ENCODE data around the gene CASK. TPM values are rescaled to one million over a fixed set of nuclear protein-coding genes. Genes with fewer than 3 reads are reported as not detected.

CASK gene
- total RNA-seq, 4 donors from 2014 or later, result 33.1 to 41.6 (median 36.4) TPM

DNA sequence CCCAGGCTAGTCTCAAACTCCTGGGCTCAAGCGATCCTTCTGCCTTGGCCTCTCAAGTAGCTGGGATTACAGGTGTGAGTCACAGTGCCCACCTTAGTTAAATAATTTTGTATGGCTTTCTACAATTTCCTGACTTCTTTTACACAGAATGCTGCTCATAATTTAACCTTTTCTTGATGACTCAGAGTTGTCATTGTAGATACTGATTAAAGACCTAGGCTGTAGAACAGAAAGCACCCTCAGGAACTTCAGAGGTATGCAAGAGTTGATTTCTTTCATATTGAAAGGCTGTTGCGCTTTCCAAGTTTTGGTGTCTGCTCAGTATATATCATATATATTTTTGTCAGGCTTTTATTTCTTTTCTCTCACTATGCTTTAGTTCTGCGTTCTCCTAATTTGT, 255.7 kb downstream of the CASK start:
- Histone ChIP-seq H3K27ac (no peak overlapping the region), H3K27me3 (no peaks in the 10 kb centered on the region), H3K4me3 (replicated peaks in 1 of 3) (no peak overlapping the region), H3K4me1 (no peaks in the 10 kb centered on the region), H3K9me3 (no peaks in the 10 kb centered on the region), H3K36me3 (no peaks in the 10 kb centered on the region)
- WGBS, 2 donors, result 91 to 99% methylated on average over 3 of the region's 3 CpGs
- intact Hi-C loops (cut with DNase I), result no loop called here
- DNase-seq, result no peak
- TF ChIP-seq POLR2A (IDR thresholded peaks at IDR 0.05), result no peak
- TF ChIP-seq CTCF (IDR thresholded peaks at IDR 0.05), result no peak

- Histone ChIP-seq H3K27ac (no peak overlapping the region), H3K27me3 (no peaks in the 10 kb centered on the region), H3K4me1 (no peaks in the 10 kb centered on the region), H3K4me3 (replicated peaks in 1 of 3) (no peak overlapping the region), H3K36me3 (no peaks in the 10 kb centered on the region), H3K9me3 (no peaks in the 10 kb centered on the region)
- intact Hi-C loops (cut with DNase I), result no loop called here
- no peak for TF ChIP-seq CTCF (IDR thresholded peaks at IDR 0.05)
- TF ChIP-seq POLR2A (IDR thresholded peaks at IDR 0.05), result no peak
- DNase-seq, result no peak
- WGBS, 2 donors, result 35 to 70% methylated on average over 1 of the region's 1 CpG
Measured at GRCh38 chrX:41666251-41666650, 257.1 kb downstream of the CASK start.

DNA sequence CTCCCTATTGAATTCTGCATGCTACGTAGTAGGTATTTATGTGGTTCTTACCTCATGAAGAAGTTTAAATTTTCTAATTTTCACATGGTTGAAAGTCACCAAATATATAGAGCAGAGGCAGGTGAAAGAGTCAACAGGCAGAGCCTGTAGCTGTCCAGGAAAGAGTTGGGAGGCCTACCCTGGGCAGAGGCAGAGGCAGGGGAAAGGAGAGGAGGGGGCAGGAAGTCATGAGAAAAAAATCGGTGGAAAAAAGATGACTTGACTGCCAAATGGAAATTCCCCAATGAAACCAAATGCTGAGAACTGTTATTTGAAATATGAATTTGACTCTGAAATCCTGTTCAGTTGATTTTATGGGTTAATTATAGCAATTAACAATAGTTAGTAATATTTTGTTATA, 257.7 kb downstream of the CASK start:
- H3K4me1 ChIP-seq, result no peaks in the 10 kb centered on the region

GRCh38 chrX:41664908-41665307, 258.4 kb downstream of the CASK start:
- TF ChIP-seq POLR2A (IDR thresholded peaks at IDR 0.05) (no peak), CTCF (IDR thresholded peaks at IDR 0.05) (no peak)
- Histone ChIP-seq H3K36me3 (no peaks in the 10 kb centered on the region), H3K4me3 (replicated peaks in 1 of 3) (no peak overlapping the region), H3K27me3 (no peaks in the 10 kb centered on the region), H3K9me3 (no peaks in the 10 kb centered on the region), H3K27ac (no peak overlapping the region), H3K4me1 (no peaks in the 10 kb centered on the region)
- intact Hi-C loops (cut with DNase I), result no loop called here
- DNase-seq, result no peak

More for the DNA sequence above, 257.7 kb downstream of the CASK start:
- no peaks in the 10 kb centered on the region for H3K27me3 ChIP-seq
- 75% methylated on average over 2 of the region's 2 CpGs for WGBS, 2 donors
- H3K4me3 ChIP-seq (replicated peaks in 1 of 3), result no peak overlapping the region
- H3K27ac ChIP-seq, result no peak overlapping the region
- H3K9me3 ChIP-seq, result no peaks in the 10 kb centered on the region
- H3K36me3 ChIP-seq, result no peaks in the 10 kb centered on the region
- no peak for DNase-seq
- no peak for TF ChIP-seq POLR2A (IDR thresholded peaks at IDR 0.05)
- no peak for TF ChIP-seq CTCF (IDR thresholded peaks at IDR 0.05)
- intact Hi-C loops (cut with DNase I), result no loop called here

DNA sequence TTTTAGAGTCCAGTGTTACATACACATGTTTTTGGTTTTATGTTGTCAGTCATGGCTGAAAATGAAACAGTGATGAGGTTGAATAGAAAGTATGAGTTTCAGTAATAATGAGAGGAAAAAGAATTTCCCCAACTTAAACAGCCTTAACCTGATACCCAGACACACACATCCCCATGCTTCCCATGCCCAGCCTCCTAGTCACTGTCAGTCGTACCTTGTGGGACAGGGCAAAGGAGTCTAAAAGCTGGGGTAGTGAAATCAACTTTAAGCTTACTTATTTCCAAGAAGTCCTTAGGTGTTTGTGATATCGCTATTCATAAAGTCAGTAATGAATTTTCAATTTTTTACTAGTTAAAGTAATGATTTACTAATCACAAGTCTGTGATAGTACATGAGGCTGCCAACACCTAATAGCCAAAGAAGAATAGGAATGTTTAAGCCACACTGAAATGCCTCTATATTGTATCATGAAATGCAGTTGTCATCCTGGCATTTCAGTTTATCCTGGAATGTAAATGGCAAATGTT, 258.9 kb downstream of the CASK start:
- H3K36me3 ChIP-seq, result no peaks in the 10 kb centered on the region
- TF ChIP-seq CTCF (IDR thresholded peaks at IDR 0.05) (no peak), POLR2A (IDR thresholded peaks at IDR 0.05) (no peak)
- no peaks in the 10 kb centered on the region for H3K27me3 ChIP-seq
- no peaks in the 10 kb centered on the region for H3K4me1 ChIP-seq
- 95 to 97% methylated on average over 2 of the region's 2 CpGs for WGBS, 2 donors
- no peak for DNase-seq
- no peaks in the 10 kb centered on the region for H3K9me3 ChIP-seq
- intact Hi-C loops (cut with DNase I), result no loop called here
- H3K4me3 ChIP-seq (replicated peaks in 1 of 3), result no peak overlapping the region
- H3K27ac ChIP-seq, result no peak overlapping the region

All from thyroid gland (tissue), 4 donors.